Activated naive CD4-positive, alpha-beta T cell treated with anti-CD3 and anti-CD28 coated beads, Interleukin-2, amount 50 U/mL, for 72 hours (primary cell): Measurements from ENCODE around the gene FBXW11. TPM values are rescaled to one million over a fixed set of nuclear protein-coding genes. Genes with fewer than 3 reads are reported as not detected.
A peak's percentile ranks its signal among the peaks of the same experiment; 100 is the strongest.

ENCODE experiments used
- ATAC-seq, 2 donors: fragments of 150-1000 bp; cut with Tn5 transposase; 2 replicates each; pipeline ENCODE4 v1.10.0; 2021; ENCODE audit warnings: mild to moderate bottlenecking in 2 of 2, moderate library complexity in 2 of 2
- DNase-seq, 2 donors: peaks; one replicate each; pipeline ENCODE4 v3.0.0; 2021 to 2022; ENCODE audit warnings: low spot score in 2 of 2
- H3K27ac Mint-ChIP-seq, 2 donors: one replicate each; pipeline ENCODE4 v1.8.0; 2022; ENCODE audit warnings: mild to moderate bottlenecking in 2 of 2, mixed read lengths in 2 of 2
- H3K36me3 Mint-ChIP-seq, 2 donors: one replicate each; pipeline ENCODE4 v1.8.0; 2022; ENCODE audit warnings: mixed read lengths in 2 of 2
- H3K9me3 Mint-ChIP-seq, 2 donors: one replicate each; pipeline ENCODE4 v1.8.0; 2022; ENCODE audit warnings: mixed read lengths in 2 of 2
- total RNA-seq, 2 donors: library from RNA; stranded (reverse); gene quantifications; one replicate each; pipeline ENCODE4 v1.2.3, GENCODE V29; 2022

The FBXW11 gene
- 10 to 100 TPM; 40.7 to 41.7 TPM for total RNA-seq

- Mint-ChIP-seq H3K9me3 (no peaks in the 10 kb centered on the region), H3K27ac (peak within 1 kb of the TSS; percentile 94 to 100), H3K36me3 (peaks cover 22 to 24% of the 10 kb centered on the region in 2 donors)
- ATAC-seq, result peak; percentile 88 to 90
- DNase-seq, result peak; percentile 87 to 95
Observed at GRCh38 chr5:172006321-172007174, at the start of gene FBXW11. Gene FBXW11, minus strand, starts transcription at chr5:172006638. Its CDS starts 136 bp downstream, at chr5:172006502.

- peaks cover 0 to 30% of the 10 kb centered on the region in 2 donors for H3K36me3 Mint-ChIP-seq
- no peaks in the 10 kb centered on the region for H3K9me3 Mint-ChIP-seq
- no peak for ATAC-seq
- H3K27ac Mint-ChIP-seq, result no peak overlapping the region
- DNase-seq, result no peak
Observed at GRCh38 chr5:172055996-172056395, 49.6 kb upstream of the FBXW11 start.

GRCh38 chr5:172055421-172055820, 49.0 kb upstream of the FBXW11 start:
- Mint-ChIP-seq H3K36me3 (peaks cover 0 to 27% of the 10 kb centered on the region in 2 donors), H3K27ac (peak overlapping the region in 1 of 2 donors; percentile 31), H3K9me3 (no peaks in the 10 kb centered on the region)
- no peak for DNase-seq
- ATAC-seq, result no peak

- Mint-ChIP-seq H3K27ac (peak overlapping the region in 1 of 2 donors; percentile 12), H3K9me3 (no peaks in the 10 kb centered on the region), H3K36me3 (peaks cover 0 to 23% of the 10 kb centered on the region in 2 donors)
- ATAC-seq, result no peak
- no peak for DNase-seq
Observed at GRCh38 chr5:172054611-172055153, 48.2 kb upstream of the FBXW11 start.

GRCh38 chr5:172052450-172053236, 46.2 kb upstream of the FBXW11 start:
- Mint-ChIP-seq H3K9me3 (no peaks in the 10 kb centered on the region), H3K27ac (peak overlapping the region in 1 of 2 donors; percentile 14), H3K36me3 (peaks cover 0 to 30% of the 10 kb centered on the region in 2 donors)
- no peak for ATAC-seq
- DNase-seq, result no peak

- Mint-ChIP-seq H3K27ac (peak overlapping the region in 1 of 2 donors; percentile 91), H3K36me3 (peaks cover 0 to 22% of the 10 kb centered on the region in 2 donors), H3K9me3 (no peaks in the 10 kb centered on the region)
- no peak for DNase-seq
- no peak for ATAC-seq
Observed at GRCh38 chr5:172051643-172052339, 45.4 kb upstream of the FBXW11 start.

GRCh38 chr5:172050080-172050479, 43.6 kb upstream of the FBXW11 start:
- Mint-ChIP-seq H3K36me3 (peaks cover 0 to 15% of the 10 kb centered on the region in 2 donors), H3K9me3 (no peaks in the 10 kb centered on the region), H3K27ac (no peak overlapping the region)
- no peak for DNase-seq
- no peak for ATAC-seq

GRCh38 chr5:172049226-172049796, 42.9 kb upstream of the FBXW11 start:
- Mint-ChIP-seq H3K9me3 (no peaks in the 10 kb centered on the region), H3K27ac (peak overlapping the region; percentile 42 to 56), H3K36me3 (peaks cover 0 to 16% of the 10 kb centered on the region in 2 donors)
- DNase-seq, result no peak
- no peak for ATAC-seq

- peaks cover 0 to 22% of the 10 kb centered on the region in 2 donors for H3K36me3 Mint-ChIP-seq
- no peak for DNase-seq
- peak overlapping the region; percentile 42 to 93 for H3K27ac Mint-ChIP-seq
- ATAC-seq, result no peak
- H3K9me3 Mint-ChIP-seq, result no peaks in the 10 kb centered on the region
Observed at GRCh38 chr5:172048539-172049101, 42.2 kb upstream of the FBXW11 start.

- no peak for DNase-seq
- Mint-ChIP-seq H3K27ac (peak overlapping the region; percentile 42 to 93), H3K9me3 (no peaks in the 10 kb centered on the region), H3K36me3 (peaks cover 0 to 22% of the 10 kb centered on the region in 2 donors)
- no peak for ATAC-seq
Observed at GRCh38 chr5:172048170-172048422, 41.7 kb upstream of the FBXW11 start.

GRCh38 chr5:172046593-172046992, 40.2 kb upstream of the FBXW11 start:
- no peak for ATAC-seq
- no peak for DNase-seq
- Mint-ChIP-seq H3K36me3 (peaks cover 0 to 22% of the 10 kb centered on the region in 2 donors), H3K9me3 (no peaks in the 10 kb centered on the region), H3K27ac (peak overlapping the region; percentile 50 to 61)

- Mint-ChIP-seq H3K36me3 (peaks cover 0 to 22% of the 10 kb centered on the region in 2 donors), H3K27ac (peak overlapping the region in 1 of 2 donors; percentile 77), H3K9me3 (no peaks in the 10 kb centered on the region)
- no peak for DNase-seq
- ATAC-seq, result no peak
Observed at GRCh38 chr5:172045315-172045632, 38.8 kb upstream of the FBXW11 start.

- ATAC-seq (no peak), DNase-seq (no peak)
- Mint-ChIP-seq H3K27ac (peak overlapping the region; percentile 42 to 84), H3K9me3 (no peaks in the 10 kb centered on the region), H3K36me3 (peaks cover 0 to 22% of the 10 kb centered on the region in 2 donors)
Observed at GRCh38 chr5:172044631-172045314, 38.3 kb upstream of the FBXW11 start.

- no peaks in the 10 kb centered on the region for H3K9me3 Mint-ChIP-seq
- ATAC-seq (peak in 1 of 2 donors; percentile 14), DNase-seq (peak in 1 of 2 donors; percentile 39)
- H3K27ac Mint-ChIP-seq, result peak overlapping the region in 1 of 2 donors; percentile 84
- H3K36me3 Mint-ChIP-seq, result peaks cover 0 to 15% of the 10 kb centered on the region in 2 donors
Observed at GRCh38 chr5:172043865-172044264, 37.4 kb upstream of the FBXW11 start.

- DNase-seq (no peak), ATAC-seq (no peak)
- H3K9me3 Mint-ChIP-seq, result no peaks in the 10 kb centered on the region
- peaks cover 0 to 7% of the 10 kb centered on the region in 2 donors for H3K36me3 Mint-ChIP-seq
- no peak overlapping the region for H3K27ac Mint-ChIP-seq
Observed at GRCh38 chr5:172042183-172042582, 35.7 kb upstream of the FBXW11 start.

GRCh38 chr5:172038167-172038566, 31.7 kb upstream of the FBXW11 start:
- no peak for ATAC-seq
- Mint-ChIP-seq H3K9me3 (no peaks in the 10 kb centered on the region), H3K36me3 (no peaks in the 10 kb centered on the region), H3K27ac (no peak overlapping the region)
- no peak for DNase-seq
